HepG2 (cell line): ENCODE measurements around the gene CDK9. TPM values are rescaled to one million over a fixed set of nuclear protein-coding genes. Genes with fewer than 3 reads are reported as not detected.
A peak's percentile ranks its signal among the peaks of the same experiment; 100 is the strongest.

Experiments
- BCLAF1 ChIP-seq: fragments of 450-650 bp; IDR thresholded peaks from 2 replicates; pipeline ENCODE4 v1.6.1; 2017; ENCODE audit warnings: mild to moderate bottlenecking
- DZIP1 ChIP-seq: sonication (generic); formaldehyde crosslinking; IDR thresholded peaks from 2 replicates; pipeline ENCODE4 v1.5.0; 2020; ENCODE audit warnings: mild to moderate bottlenecking, missing genetic modification reagents
- ELK4 ChIP-seq: sonication (generic); formaldehyde crosslinking; IDR thresholded peaks from 2 replicates; pipeline ENCODE4 v1.9.0; 2021; ENCODE audit warnings: missing genetic modification reagents, borderline replicate concordance
- HDAC2 ChIP-seq: sonication (generic); formaldehyde crosslinking; IDR thresholded peaks from 2 replicates; pipeline ENCODE4 v1.4.0; 2020; ENCODE audit warnings: missing genetic modification reagents
- KDM5B ChIP-seq: sonication (generic); formaldehyde crosslinking; IDR thresholded peaks from 2 replicates; pipeline ENCODE4 v1.4.0; 2020; ENCODE audit warnings: missing genetic modification reagents, mild to moderate bottlenecking, borderline replicate concordance
- LCORL ChIP-seq, 2 experiments: fragments of 450-650 bp in 1 of 2; sonication (generic) in 1 of 2; formaldehyde crosslinking in 1 of 2; IDR thresholded peaks; 2 replicates each; pipeline versions ENCODE4 v1.5.0 to v1.6.1; 2017 to 2020; ENCODE audit warnings: antibody characterized with exemption in 1 of 2, missing genetic modification reagents in 1 of 2
- MAZ ChIP-seq, 2 experiments: sonication (generic) in 1 of 2; formaldehyde crosslinking in 1 of 2; IDR thresholded peaks; 2 replicates each; pipeline versions ENCODE4 v1.5.0 to v1.6.1; 2012 to 2020; ENCODE audit warnings: low read depth in 2 of 2, mild to moderate bottlenecking in 2 of 2, borderline replicate concordance in 1 of 2, improper control_type of control experiment in 1 of 2, low read length in 1 of 2, missing genetic modification reagents in 1 of 2, moderate library complexity in 1 of 2
- NFYC ChIP-seq: IDR thresholded peaks from 2 replicates; pipeline ENCODE4 v1.6.1; 2016; ENCODE audit warnings: missing genetic modification reagents, missing compliant biosample characterization
- POLR2A ChIP-seq, 2 experiments: IDR thresholded peaks; 2 replicates each; pipeline ENCODE4 v1.6.1; 2011; ENCODE audit warnings: low read depth in 2 of 2, low read length in 2 of 2, mild to moderate bottlenecking in 1 of 2, moderate library complexity in 1 of 2; ENCODE audit not compliant: insufficient read depth in 1 of 2
- SMAD1 ChIP-seq: sonication (generic); formaldehyde crosslinking; IDR thresholded peaks from 2 replicates; pipeline ENCODE4 v1.4.0; 2020; ENCODE audit warnings: missing genetic modification reagents, low read depth, mild to moderate bottlenecking, borderline replicate concordance
- STAT6 ChIP-seq: sonication (generic); formaldehyde crosslinking; IDR thresholded peaks from 2 replicates; pipeline ENCODE4 v1.4.0; 2020; ENCODE audit warnings: missing genetic modification reagents, mild to moderate bottlenecking, borderline replicate concordance
- WIZ ChIP-seq: sonication (generic); formaldehyde crosslinking; IDR thresholded peaks from 2 replicates; pipeline ENCODE4 v1.5.1; 2020; ENCODE audit warnings: mild to moderate bottlenecking, missing genetic modification reagents
- ZNF430 ChIP-seq: sonication (generic); formaldehyde crosslinking; IDR thresholded peaks from 2 replicates; pipeline ENCODE4 v1.9.0; 2021; ENCODE audit warnings: mild to moderate bottlenecking, missing genetic modification reagents
- ZNF446 ChIP-seq: sonication (generic); formaldehyde crosslinking; IDR thresholded peaks from 2 replicates; pipeline ENCODE4 v1.5.0; 2020; ENCODE audit warnings: mild to moderate bottlenecking, missing genetic modification reagents
- ZNF558 ChIP-seq: sonication (generic); formaldehyde crosslinking; IDR thresholded peaks from 2 replicates; pipeline ENCODE4 v1.9.0; 2022; ENCODE audit warnings: mild to moderate bottlenecking, missing genetic modification reagents, borderline replicate concordance
- ZNF660 ChIP-seq: sonication (generic); formaldehyde crosslinking; IDR thresholded peaks from 2 replicates; pipeline ENCODE4 v1.5.1; 2020; ENCODE audit warnings: mild to moderate bottlenecking, low read depth, missing genetic modification reagents, borderline replicate concordance
- ZNF891 ChIP-seq: sonication (generic); formaldehyde crosslinking; IDR thresholded peaks from 2 replicates; pipeline ENCODE4 v1.5.0; 2020; ENCODE audit warnings: mild to moderate bottlenecking, missing genetic modification reagents
- ZSCAN31 ChIP-seq: sonication (generic); formaldehyde crosslinking; IDR thresholded peaks from 2 replicates; pipeline ENCODE4 v1.5.0; 2020; ENCODE audit warnings: low read depth, mild to moderate bottlenecking, missing genetic modification reagents
- polyA plus RNA-seq, 8 experiments: library from polyadenylated mRNA; depleted of rRNA in 3 of 8; stranded (reverse) in 7 of 8; unstranded in 1 of 8; fragments of >200 nt; fragmentation: Illumina TruSeq in 4 of 8; extraction: Trizol in 4 of 8; gene quantifications; 2 replicates each; pipeline versions ENCODE4 v1.2.1 to v1.2.3, GENCODE V29; 2011 to 2016; ENCODE audit warnings: low read depth in 4 of 8, missing spikeins in 1 of 8, mixed read lengths in 1 of 8; ENCODE audit not compliant: insufficient read depth in 1 of 8
- total RNA-seq, 5 experiments: library from RNA; depleted of rRNA; stranded (reverse); fragments of >200 nt; fragmentation: Illumina TruSeq; extraction: Trizol; gene quantifications; 2 replicates each; pipeline ENCODE4 v1.2.3, GENCODE V29; 2016; ENCODE audit warnings: low read depth in 1 of 5

Gene CDK9
- total and polyA plus RNA-seq, 2 of the 13 experiments (the other 11 are each of a cell fraction or from before 2014, with no cell fraction given): 16.8 to 21.5 TPM

- TF ChIP-seq ZNF891 (peak; percentile 67; the same call in 1 of the 2 replicates), KDM5B (CRISPR knock-in tag) (peak; percentile 98), ZNF558 (CRISPR knock-in tag) (peak; percentile 82; the same call in 1 of the 2 replicates), ZNF446 (CRISPR knock-in tag) (peak; percentile 76; the same call in 1 of the 2 replicates), MAZ (IDR thresholded peaks at IDR 0.05; ENCODE audit: borderline replicate concordance, low read depth, low read length) (no peak), MAZ (CRISPR knock-in tag; IDR thresholded peaks at IDR 0.05; ENCODE audit: low read depth) (peak; percentile 89), ZSCAN31 (CRISPR knock-in tag) (no peak; the same call in 1 of the 2 replicates), SMAD1 (CRISPR knock-in tag) (peak; percentile 53; the same call in 1 of the 2 replicates), BCLAF1 (no peak), DZIP1 (CRISPR knock-in tag) (no peak), HDAC2 (CRISPR knock-in tag) (peak; percentile 40; the same call in 1 of the 2 replicates), ZNF430 (CRISPR knock-in tag) (peak; percentile 84), ELK4 (CRISPR knock-in tag) (no peak), NFYC (CRISPR knock-in tag) (peak; percentile 34; the same call in 1 of the 2 replicates), STAT6 (no peak), ZNF660 (CRISPR knock-in tag) (no peak), LCORL (IDR thresholded peaks at IDR 0.05) (no peak), LCORL (CRISPR knock-in tag; IDR thresholded peaks at IDR 0.05) (peak; percentile 70), WIZ (CRISPR knock-in tag) (no peak), POLR2A (IDR thresholded peaks at IDR 0.05; ENCODE audit: insufficient read depth in 1 of 2, low read depth in 2 of 2, low read length in 2 of 2) (peak; percentile 67 to 72)
Observed at GRCh38 chr9:127802576-127803443, 17.0 kb downstream of the CDK9 start, which contains the start of gene FPGS (continued).
